NCI-H524 (cell line): Measurements from ENCODE around the gene PYY.
"Not testable (repeated sequence)": the region's sequence is repeated elsewhere in the genome, so short reads cannot be mapped to it uniquely, and the experiment has no call there.

ENCODE experiments used
- DNase-seq, 2 experiments: peaks; one replicate each; lab custom pipeline; 2025; lab: John Stamatoyannopoulos, UW

PYY gene

GRCh38 chr17:43945074-43945829 is 8.5 kb downstream of the PYY start:
- no peak for DNase-seq

GRCh38 chr17:43942051-43942685 is 11.6 kb downstream of the PYY start, which contains the start of gene PPY:
Gene PPY, minus strand, starts transcription at chr17:43942476. Its CDS starts 822 bp downstream, at chr17:43941654.
- DNase-seq, result no peak

GRCh38 chr17:43940630-43941029 is 13.1 kb downstream of the PYY start:
- DNase-seq, result peak; percentile 33 to 82

GRCh38 chr17:43939886-43940285 is 13.9 kb downstream of the PYY start:
- no peak for DNase-seq

GRCh38 chr17:43939452-43939851 is 14.3 kb downstream of the PYY start:
- DNase-seq, result not testable (repeated sequence)

GRCh38 chr17:43938838-43939182 is 14.9 kb downstream of the PYY start:
- no peak for DNase-seq

- no peak for DNase-seq
Measured at GRCh38 chr17:43936434-43936833, 17.3 kb downstream of the PYY start.

- no peak for DNase-seq
Measured at GRCh38 chr17:43935926-43936261, 17.8 kb downstream of the PYY start.

GRCh38 chr17:43935204-43935925 is 18.4 kb downstream of the PYY start:
- no peak for DNase-seq

GRCh38 chr17:43932923-43933322 is 20.8 kb downstream of the PYY start:
- no peak for DNase-seq

GRCh38 chr17:43932357-43932756 is 21.4 kb downstream of the PYY start:
- DNase-seq, result no peak

- no peak for DNase-seq
Measured at GRCh38 chr17:43931062-43931571, 22.6 kb downstream of the PYY start.

- no peak for DNase-seq
Measured at GRCh38 chr17:43928609-43929008, 25.1 kb downstream of the PYY start.

GRCh38 chr17:43927929-43928328 is 25.8 kb downstream of the PYY start:
- peak in 1 of 2 experiments; percentile 44 for DNase-seq

- DNase-seq, result peak; percentile 14 to 44
Measured at GRCh38 chr17:43927060-43927864, 26.5 kb downstream of the PYY start.

GRCh38 chr17:43924558-43924957 is 29.2 kb downstream of the PYY start:
- DNase-seq, result no peak

- DNase-seq, result no peak
Measured at GRCh38 chr17:43920500-43921095, 33.1 kb downstream of the PYY start.

- no peak for DNase-seq
Measured at GRCh38 chr17:43918026-43918389, 35.7 kb downstream of the PYY start.

- peak in 1 of 2 experiments; percentile 52 for DNase-seq
Measured at GRCh38 chr17:43917348-43918025, 36.3 kb downstream of the PYY start.

GRCh38 chr17:43917016-43917347 is 36.8 kb downstream of the PYY start:
- no peak for DNase-seq

GRCh38 chr17:43916385-43916784 is 37.4 kb downstream of the PYY start:
- no peak for DNase-seq
